ENCODE data around the gene PRKAG3.
A peak's percentile ranks its signal among the peaks of the same experiment; 100 is the strongest.

The PRKAG3 gene

DNA sequence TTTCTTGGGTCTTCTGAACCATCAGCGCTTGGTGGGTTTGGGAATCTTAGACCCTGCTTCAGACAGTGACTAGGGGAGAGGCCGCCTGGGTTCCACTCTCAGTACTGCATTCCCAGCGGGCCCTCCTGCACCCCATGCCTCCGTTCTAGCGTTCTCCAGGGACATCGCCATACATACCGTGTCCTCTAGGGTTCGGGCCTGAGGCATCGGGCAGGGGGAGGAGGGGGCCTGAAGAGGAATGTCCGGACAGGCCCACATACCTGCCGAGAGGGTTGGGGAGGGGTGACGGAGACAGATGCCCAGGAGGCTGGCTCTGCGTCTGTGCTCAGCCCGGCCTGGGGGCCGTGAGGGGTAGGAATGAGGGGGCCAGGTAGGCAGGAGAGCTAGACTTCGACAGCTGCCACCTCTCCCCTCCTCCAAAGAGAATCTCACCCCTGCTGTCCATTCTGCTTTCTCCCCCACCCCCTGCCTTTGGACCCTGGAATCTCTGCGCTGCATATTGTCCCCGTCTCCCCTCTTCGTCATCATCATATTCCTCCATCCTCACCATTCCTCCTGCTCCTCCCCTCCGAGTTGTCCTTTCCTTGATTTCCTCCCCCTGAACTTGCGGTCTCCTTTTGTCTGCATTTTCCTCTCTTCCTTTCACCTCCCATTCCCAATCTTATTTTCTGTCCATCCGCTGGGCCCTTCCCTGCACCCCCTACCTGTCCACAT is 41.2 kb upstream of the PRKAG3 start:
- H3K9me3 Mint-ChIP-seq, result no peaks in the 10 kb centered on the region
- H3K27ac Mint-ChIP-seq, result no peak overlapping the region
- H3K27me3 Mint-ChIP-seq, result peaks cover 100% of the 10 kb centered on the region
- no peak overlapping the region for H3K4me3 Mint-ChIP-seq
- no peak for DNase-seq
- CTCF ChIA-PET, result interaction anchor here (1.0 to 13.5 kb wide), 5 partner anchors 14 to 107 kb away, joined by 3 to 443 read pairs (median 5); no protein-coding TSS in a partner anchor
- peaks cover 12% of the 10 kb centered on the region for H3K4me1 Mint-ChIP-seq
- no peaks in the 10 kb centered on the region for H3K36me3 Mint-ChIP-seq

DNA sequence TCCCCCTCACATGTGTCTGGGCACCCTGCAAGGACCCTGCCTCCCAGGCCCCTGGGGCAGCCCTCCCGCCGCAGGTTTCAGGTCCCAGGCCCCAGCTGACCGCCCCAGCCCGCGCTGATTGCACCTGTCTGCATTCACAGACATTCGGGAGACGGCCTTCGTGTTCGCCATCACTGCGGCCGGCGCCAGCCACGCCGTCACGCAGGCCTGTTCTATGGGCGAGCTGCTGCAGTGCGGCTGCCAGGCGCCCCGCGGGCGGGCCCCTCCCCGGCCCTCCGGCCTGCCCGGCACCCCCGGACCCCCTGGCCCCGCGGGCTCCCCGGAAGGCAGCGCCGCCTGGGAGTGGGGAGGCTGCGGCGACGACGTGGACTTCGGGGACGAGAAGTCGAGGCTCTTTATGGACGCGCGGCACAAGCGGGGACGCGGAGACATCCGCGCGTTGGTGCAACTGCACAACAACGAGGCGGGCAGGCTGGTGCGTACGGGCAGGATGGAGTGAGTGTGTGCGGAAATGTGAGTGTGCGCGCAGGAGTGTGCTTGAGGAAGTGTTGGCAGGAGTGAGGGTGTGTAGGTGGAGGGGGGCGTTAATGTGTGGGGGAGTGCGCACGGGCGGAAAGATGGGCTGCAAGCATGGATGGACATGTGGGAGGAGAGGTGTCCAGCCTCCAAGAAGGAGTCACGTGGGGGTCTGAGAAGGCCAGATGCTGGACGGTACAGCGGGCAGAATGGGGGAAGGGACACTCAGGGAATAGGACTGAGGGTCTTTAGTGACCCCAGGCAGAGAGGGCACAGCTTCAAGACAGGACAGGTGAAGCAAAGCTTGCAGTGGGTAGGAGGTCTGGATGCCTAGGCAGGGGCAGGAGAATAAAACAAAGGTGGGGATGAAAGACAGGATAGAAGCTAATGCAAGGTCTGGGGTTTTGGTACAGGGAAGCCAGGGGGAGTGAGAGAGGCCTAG is 40.0 kb upstream of the PRKAG3 start:
- Mint-ChIP-seq H3K4me3 (no peak overlapping the region), H3K4me1 (peaks cover 12% of the 10 kb centered on the region), H3K9me3 (no peaks in the 10 kb centered on the region), H3K36me3 (no peaks in the 10 kb centered on the region), H3K27ac (no peak overlapping the region), H3K27me3 (peaks cover 100% of the 10 kb centered on the region)
- DNase-seq, result no peak
- CTCF ChIA-PET, result interaction anchor here (1.0 to 13.5 kb wide), 3 partner anchors 19 to 28 kb away, joined by 3 to 443 read pairs (median 5); no protein-coding TSS in a partner anchor

DNA sequence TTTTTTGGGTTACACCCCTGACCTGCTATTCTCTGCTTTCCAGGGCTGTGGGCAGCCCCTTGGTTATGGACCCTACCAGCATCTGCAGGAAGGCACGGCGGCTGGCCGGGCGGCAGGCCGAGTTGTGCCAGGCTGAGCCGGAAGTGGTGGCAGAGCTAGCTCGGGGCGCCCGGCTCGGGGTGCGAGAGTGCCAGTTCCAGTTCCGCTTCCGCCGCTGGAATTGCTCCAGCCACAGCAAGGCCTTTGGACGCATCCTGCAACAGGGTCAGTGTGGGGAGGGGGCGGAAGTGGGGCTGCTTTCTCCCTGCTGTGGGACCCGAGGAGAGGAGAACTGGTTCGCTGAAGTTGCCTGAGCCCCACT is 39.4 kb upstream of the PRKAG3 start:
- H3K27ac Mint-ChIP-seq, result no peak overlapping the region
- H3K4me1 Mint-ChIP-seq, result peaks cover 12% of the 10 kb centered on the region
- CTCF ChIA-PET, result interaction anchor here (0.7 to 1.3 kb wide), 2 partner anchors 9 to 11 kb away, joined by 3 read pairs; partner anchors contain the start of gene WNT6
- no peaks in the 10 kb centered on the region for H3K9me3 Mint-ChIP-seq
- DNase-seq, result no peak
- no peaks in the 10 kb centered on the region for H3K36me3 Mint-ChIP-seq
- peaks cover 100% of the 10 kb centered on the region for H3K27me3 Mint-ChIP-seq
- no peak overlapping the region for H3K4me3 Mint-ChIP-seq

- H3K9me3 Mint-ChIP-seq, result no peaks in the 10 kb centered on the region
- no peak overlapping the region for H3K4me3 Mint-ChIP-seq
- H3K4me1 Mint-ChIP-seq, result peaks cover 12% of the 10 kb centered on the region
- CTCF ChIA-PET, result interaction anchor here (1.1 to 2.3 kb wide), 3 partner anchors 10 to 29 kb away, joined by 3 to 16 read pairs (median 4); no protein-coding TSS in a partner anchor
- H3K27me3 Mint-ChIP-seq, result peaks cover 96% of the 10 kb centered on the region
- no peaks in the 10 kb centered on the region for H3K36me3 Mint-ChIP-seq
- no peak overlapping the region for H3K27ac Mint-ChIP-seq
- no peak for DNase-seq
Measured at GRCh38 chr2:218869064-218869463, 37.5 kb upstream of the PRKAG3 start.

- no peak for DNase-seq
- no peaks in the 10 kb centered on the region for H3K9me3 Mint-ChIP-seq
- H3K27ac Mint-ChIP-seq, result no peak overlapping the region
- H3K4me1 Mint-ChIP-seq, result peaks cover 9% of the 10 kb centered on the region
- no peak overlapping the region for H3K4me3 Mint-ChIP-seq
- CTCF ChIA-PET, result interaction anchor here (0.7 to 0.8 kb wide), 2 partner anchors 8 to 30 kb away, joined by 3 read pairs; no protein-coding TSS in a partner anchor
- no peaks in the 10 kb centered on the region for H3K36me3 Mint-ChIP-seq
- peaks cover 96% of the 10 kb centered on the region for H3K27me3 Mint-ChIP-seq
Measured at GRCh38 chr2:218867900-218868299, 36.3 kb upstream of the PRKAG3 start.

DNA sequence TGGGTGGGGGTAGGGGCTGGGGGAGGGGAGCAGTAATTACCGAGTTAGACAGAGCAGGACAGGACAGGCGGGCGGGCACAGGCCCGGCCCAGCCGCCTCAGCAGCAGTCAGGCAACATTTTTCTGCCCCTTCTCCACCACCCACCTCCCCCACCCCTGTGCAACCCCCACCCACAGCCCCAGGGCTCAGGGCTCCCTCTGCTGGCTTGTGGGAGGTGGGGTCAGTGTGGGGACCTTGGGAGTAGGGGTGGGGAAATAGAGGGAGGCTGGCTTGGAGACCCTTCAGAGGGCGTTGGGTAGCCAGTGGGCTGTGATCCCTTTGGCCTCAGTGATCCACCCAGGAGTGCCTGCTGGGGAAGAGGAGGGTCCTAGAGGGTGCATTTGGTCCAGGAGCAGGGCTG is 34.4 kb upstream of the PRKAG3 start:
- no peak overlapping the region for H3K4me3 Mint-ChIP-seq
- CTCF ChIA-PET, result interaction anchor here (1.0 to 3.7 kb wide), 2 partner anchors 10 to 32 kb away, joined by 4 to 18 read pairs; no protein-coding TSS in a partner anchor
- H3K36me3 Mint-ChIP-seq, result no peaks in the 10 kb centered on the region
- no peak overlapping the region for H3K27ac Mint-ChIP-seq
- no peak for DNase-seq
- peaks cover 96% of the 10 kb centered on the region for H3K27me3 Mint-ChIP-seq
- peaks cover 3% of the 10 kb centered on the region for H3K4me1 Mint-ChIP-seq
- H3K9me3 Mint-ChIP-seq, result no peaks in the 10 kb centered on the region

GRCh38 chr2:218865396-218865795 is 33.8 kb upstream of the PRKAG3 start:
- H3K27ac Mint-ChIP-seq, result no peak overlapping the region
- H3K4me1 Mint-ChIP-seq, result peaks cover 4% of the 10 kb centered on the region
- H3K36me3 Mint-ChIP-seq, result no peaks in the 10 kb centered on the region
- DNase-seq, result no peak
- peaks cover 96% of the 10 kb centered on the region for H3K27me3 Mint-ChIP-seq
- H3K4me3 Mint-ChIP-seq, result no peak overlapping the region
- CTCF ChIA-PET, result interaction anchor here (3.6 to 3.7 kb wide), 2 partner anchors 11 to 33 kb away, joined by 18 to 20 read pairs; no protein-coding TSS in a partner anchor
- no peaks in the 10 kb centered on the region for H3K9me3 Mint-ChIP-seq

DNA sequence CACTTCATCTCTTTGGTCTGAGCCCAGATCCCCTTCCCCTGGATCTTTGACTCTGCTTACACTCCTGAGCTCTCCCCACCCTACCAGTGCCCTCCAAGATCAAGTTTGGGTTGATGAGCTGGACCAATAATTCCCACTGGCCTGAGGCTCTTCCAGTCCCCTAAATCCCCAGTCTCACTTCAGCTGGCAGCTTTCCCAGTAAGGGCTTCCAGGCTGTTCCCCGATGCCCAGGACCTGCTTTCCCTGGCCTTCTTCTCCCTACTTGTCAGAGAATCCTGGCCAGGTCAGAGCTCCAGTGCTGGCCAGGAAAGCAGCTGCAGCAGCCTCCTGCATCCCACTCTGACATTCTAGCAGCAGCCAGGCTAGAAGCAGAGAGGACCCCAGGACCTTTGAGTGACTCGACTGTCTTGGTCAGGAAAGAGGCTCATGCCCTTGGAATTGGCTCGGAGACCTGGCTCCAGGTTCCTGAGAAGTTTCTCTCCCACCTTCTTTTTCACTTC is 31.5 kb upstream of the PRKAG3 start:
- Mint-ChIP-seq H3K27me3 (peaks cover 95% of the 10 kb centered on the region), H3K36me3 (no peaks in the 10 kb centered on the region), H3K27ac (no peak overlapping the region), H3K4me3 (no peak overlapping the region), H3K9me3 (no peaks in the 10 kb centered on the region), H3K4me1 (peaks cover 12% of the 10 kb centered on the region)
- DNase-seq, result no peak
- CTCF ChIA-PET, result interaction anchor here (1.6 to 3.7 kb wide), 3 partner anchors 9 to 35 kb away, joined by 6 to 20 read pairs (median 18); no protein-coding TSS in a partner anchor

DNA sequence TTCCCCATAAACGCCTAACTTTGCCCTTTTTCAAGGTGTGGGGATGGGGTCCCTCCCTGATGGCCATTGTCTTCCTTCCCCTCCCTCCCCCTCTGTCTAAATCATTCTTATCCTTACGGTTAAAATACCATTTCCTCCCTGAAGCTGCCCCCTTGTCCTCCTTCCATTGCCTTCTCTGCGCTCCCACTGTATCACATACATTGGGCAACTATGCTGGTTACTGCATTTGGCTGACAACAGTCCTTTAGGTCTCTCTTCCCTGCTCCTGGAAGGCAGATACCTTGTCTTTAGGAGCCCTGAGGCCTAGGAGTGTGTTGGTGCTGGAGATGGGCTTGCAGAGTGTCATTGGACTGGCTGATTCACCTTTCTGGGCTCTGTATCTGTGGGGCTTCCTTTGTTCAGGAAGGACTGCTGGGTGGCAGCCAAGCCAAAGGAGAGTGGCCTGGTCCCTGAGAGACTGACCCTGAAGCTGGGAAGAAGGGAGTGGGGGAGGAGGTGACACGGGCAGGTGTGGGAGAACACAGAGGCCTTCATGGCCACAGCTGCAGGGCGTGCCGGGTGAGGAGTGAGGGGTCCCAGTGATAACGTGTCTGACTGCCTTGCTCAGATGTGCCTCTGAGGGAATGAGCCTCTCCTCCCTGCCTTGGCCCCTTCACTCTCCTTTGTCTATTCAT is 30.2 kb upstream of the PRKAG3 start:
- Mint-ChIP-seq H3K4me1 (peaks cover 12% of the 10 kb centered on the region), H3K27me3 (peaks cover 95% of the 10 kb centered on the region), H3K36me3 (no peaks in the 10 kb centered on the region), H3K4me3 (no peak overlapping the region), H3K9me3 (no peaks in the 10 kb centered on the region), H3K27ac (no peak overlapping the region)
- no peak for DNase-seq
- CTCF ChIA-PET, result interaction anchor here (1.2 to 3.6 kb wide), 3 partner anchors 9 to 36 kb away, joined by 3 to 20 read pairs (median 6); no protein-coding TSS in a partner anchor

GRCh38 chr2:218860950-218861381 is 29.4 kb upstream of the PRKAG3 start:
- Mint-ChIP-seq H3K27ac (no peak overlapping the region), H3K4me1 (peaks cover 12% of the 10 kb centered on the region), H3K4me3 (no peak overlapping the region), H3K36me3 (no peaks in the 10 kb centered on the region), H3K9me3 (no peaks in the 10 kb centered on the region), H3K27me3 (peaks cover 95% of the 10 kb centered on the region)
- CTCF ChIA-PET, result interaction anchor here (1.0 to 1.7 kb wide), 4 partner anchors 9 to 37 kb away, joined by 3 to 6 read pairs (median 4); no protein-coding TSS in a partner anchor
- DNase-seq, result no peak

DNA sequence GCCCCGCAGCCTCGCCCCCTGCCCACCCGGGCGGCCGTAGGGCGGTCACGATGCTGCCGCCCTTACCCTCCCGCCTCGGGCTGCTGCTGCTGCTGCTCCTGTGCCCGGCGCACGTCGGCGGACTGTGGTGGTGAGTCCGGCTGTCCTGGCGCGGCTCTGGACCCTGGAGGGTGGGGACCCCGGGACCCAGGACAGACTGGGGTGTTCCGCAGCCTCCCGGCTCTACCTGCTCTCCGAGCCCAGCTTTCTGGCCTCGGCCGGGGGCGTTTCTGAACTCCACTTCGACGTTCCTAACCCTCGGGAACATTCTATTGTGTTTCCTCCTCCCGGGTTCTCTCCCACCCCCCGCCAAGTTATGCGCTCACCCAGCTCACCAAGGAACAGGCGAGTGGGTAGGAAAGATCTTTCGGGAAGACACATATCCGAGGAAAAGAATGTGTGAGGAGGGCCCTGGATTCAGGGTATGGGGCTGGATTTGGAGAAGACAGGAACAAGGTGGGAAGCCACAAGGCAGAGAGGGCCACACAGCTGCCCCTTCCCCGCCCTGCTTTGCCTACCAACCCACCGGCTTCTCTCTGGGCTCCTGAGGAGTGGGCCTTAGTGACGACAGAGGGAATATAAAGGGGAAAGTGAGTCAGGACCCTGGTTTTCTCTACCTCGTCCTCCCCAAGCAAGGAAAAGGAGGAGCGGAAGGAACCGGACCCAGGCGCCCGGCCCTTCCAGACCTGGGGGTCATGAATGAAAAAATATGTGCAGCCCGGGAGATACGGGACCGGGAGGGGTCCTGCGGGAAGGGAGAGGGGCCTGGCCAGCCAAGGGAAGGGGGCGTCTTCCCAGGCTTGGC is 28.6 kb upstream of the PRKAG3 start:
- CTCF ChIA-PET, result interaction anchor here (0.6 to 1.7 kb wide), 4 partner anchors 8 to 16 kb away, joined by 3 to 5 read pairs (median 3); no protein-coding TSS in a partner anchor
- Mint-ChIP-seq H3K4me1 (peaks cover 12% of the 10 kb centered on the region), H3K9me3 (no peaks in the 10 kb centered on the region), H3K27ac (no peak overlapping the region), H3K36me3 (no peaks in the 10 kb centered on the region), H3K27me3 (peaks cover 99% of the 10 kb centered on the region), H3K4me3 (peak overlapping the region; percentile 18)
- no peak for DNase-seq

DNA sequence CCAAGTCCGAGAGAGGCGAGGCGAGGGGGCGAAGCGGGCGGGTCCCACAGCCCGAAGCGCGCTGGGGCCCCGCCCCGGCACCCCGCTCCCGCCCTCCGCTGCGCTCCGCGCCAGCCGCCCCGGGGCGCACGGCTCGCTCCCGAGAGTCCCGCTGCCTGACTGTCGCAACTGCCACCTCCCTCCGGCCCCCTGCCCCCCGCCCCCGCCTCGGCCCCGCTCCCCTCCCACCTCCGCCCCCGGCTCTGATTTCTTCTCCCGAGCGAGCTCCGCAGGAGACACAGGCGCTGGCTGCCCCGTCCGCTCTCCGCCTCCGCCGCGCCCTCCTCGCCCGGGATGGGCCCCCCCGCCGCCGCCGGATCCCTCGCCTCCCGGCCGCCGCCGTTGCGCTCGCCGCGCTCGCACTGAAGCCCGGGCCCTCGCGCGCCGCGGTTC is 28.0 kb upstream of the PRKAG3 start, which contains the start of gene WNT6:
Gene WNT6, plus strand, starts transcription at position 250 of the 432 bp plus-strand sequence. CDS start 233 bp downstream, outside the sequence.
- peaks cover 99% of the 10 kb centered on the region for H3K27me3 Mint-ChIP-seq
- H3K4me3 Mint-ChIP-seq, result peak within 1 kb of the TSS; percentile 18
- no peaks in the 10 kb centered on the region for H3K9me3 Mint-ChIP-seq
- H3K36me3 Mint-ChIP-seq, result no peaks in the 10 kb centered on the region
- H3K4me1 Mint-ChIP-seq, result peaks cover 12% of the 10 kb centered on the region
- CTCF ChIA-PET, result interaction anchor here (1.2 to 1.7 kb wide), 2 partner anchors 11 to 16 kb away, joined by 3 to 5 read pairs; no protein-coding TSS in a partner anchor
- no peak within 1 kb of the TSS for H3K27ac Mint-ChIP-seq
- no peak for DNase-seq

Data from activated naive CD4-positive, alpha-beta T cell treated with anti-CD3 and anti-CD28 coated beads, Interleukin-2, amount 10 ng/mL, durations not matched to agents 7 days and 5 days (primary cell).